GM12878 (cell line): Measurements from ENCODE around the gene ATP6V1A. TPM values are rescaled to one million over a fixed set of nuclear protein-coding genes. Genes with fewer than 3 reads are reported as not detected.

Source experiments
- ATF7 ChIP-seq: fragments of 450-650 bp; IDR thresholded peaks from 2 replicates; pipeline ENCODE4 v1.6.1; 2016; ENCODE audit warnings: low read depth, mild to moderate bottlenecking
- ESRRA ChIP-seq: IDR thresholded peaks from 2 replicates; pipeline ENCODE4 v1.6.1; 2012; ENCODE audit warnings: mild to moderate bottlenecking, low read length, improper control_type of control experiment
- FOXK2 ChIP-seq: fragments of 450-650 bp; IDR thresholded peaks from 2 replicates; pipeline ENCODE4 v1.6.1; 2017; ENCODE audit warnings: mild to moderate bottlenecking, moderate library complexity
- HCFC1 ChIP-seq: fragments of 150-350 bp; IDR thresholded peaks from 2 replicates; pipeline ENCODE4 v1.6.1; 2014; ENCODE audit warnings: low read length
- HDAC2 ChIP-seq: fragments of 200-600 bp; sonication (generic); IDR thresholded peaks from 2 replicates; pipeline ENCODE4 v1.6.1; 2017
- KAT2A ChIP-seq: conservative IDR thresholded peaks from 2 replicates; pipeline ENCODE4 v1.6.1; 2011; ENCODE audit warnings: low read depth, low read length; ENCODE audit not compliant: control insufficient read depth
- LARP7 ChIP-seq: fragments of 450-650 bp; IDR thresholded peaks from 2 replicates; pipeline ENCODE4 v1.6.1; 2017; ENCODE audit warnings: mild to moderate bottlenecking
- NFYA ChIP-seq: IDR thresholded peaks from 2 replicates; pipeline ENCODE4 v1.6.1; 2011; ENCODE audit warnings: low read depth, mild to moderate bottlenecking, low read length, improper control_type of control experiment, borderline replicate concordance
- NR2C1 ChIP-seq: fragments of 450-650 bp; IDR thresholded peaks from 2 replicates; pipeline ENCODE4 v1.6.1; 2017; ENCODE audit warnings: antibody characterized with exemption, mild to moderate bottlenecking, moderate library complexity
- PAX5 ChIP-seq: IDR thresholded peaks from 2 replicates; pipeline ENCODE4 v1.6.1; 2011; ENCODE audit warnings: low read depth, low read length, borderline replicate concordance
- RFX5 ChIP-seq: IDR thresholded peaks from 2 replicates; pipeline ENCODE4 v1.6.1; 2011; ENCODE audit warnings: low read depth, low read length, improper control_type of control experiment
- SIX5 ChIP-seq: IDR thresholded peaks from 2 replicates; pipeline ENCODE4 v1.6.1; 2011; ENCODE audit warnings: mild to moderate bottlenecking, low read depth, low read length, moderate library complexity; ENCODE audit not compliant: severe bottlenecking
- STAT1 ChIP-seq: fragments of 450-650 bp; conservative IDR thresholded peaks from 2 replicates; pipeline ENCODE4 v1.6.1; 2014; ENCODE audit warnings: antibody characterized with exemption, mild to moderate bottlenecking
- SUPT20H ChIP-seq: IDR thresholded peaks from 2 replicates; pipeline ENCODE4 v1.6.1; 2011; ENCODE audit warnings: low read depth, mild to moderate bottlenecking, low read length, moderate library complexity, borderline replicate concordance; ENCODE audit not compliant: control insufficient read depth
- TAF1 ChIP-seq: IDR thresholded peaks from 2 replicates; pipeline ENCODE4 v1.6.1; 2011; ENCODE audit warnings: mild to moderate bottlenecking, low read depth, low read length, borderline replicate concordance
- TCF3 ChIP-seq: IDR thresholded peaks from 2 replicates; pipeline ENCODE4 v1.6.1; 2012; ENCODE audit warnings: low read depth, mild to moderate bottlenecking, low read length, borderline replicate concordance; ENCODE audit not compliant: insufficient read depth
- polyA plus RNA-seq, 11 experiments: library from polyadenylated mRNA; depleted of rRNA in 4 of 11; unstranded in 6 of 11; stranded (reverse) in 5 of 11; fragments of >200 nt; fragmentation: Nextera tagmentation in 4 of 11; fragmentation: Illumina TruSeq in 1 of 11; extraction: Ambion mirVana in 4 of 11; extraction: Trizol in 1 of 11; gene quantifications; 1 replicate in 1 of 11; 2 replicates in 10 of 11; pipeline versions ENCODE4 v1.2.1 to v1.2.3, GENCODE V29; 2011 to 2016; ENCODE audit warnings: inconsistent platforms in 2 of 11, missing spikeins in 2 of 11, low read depth in 1 of 11
- total RNA-seq, 4 experiments: library from RNA; depleted of rRNA in 3 of 4; stranded (reverse); fragments of >200 nt in 3 of 4; fragmentation: Illumina TruSeq in 1 of 4; extraction: Trizol in 1 of 4; gene quantifications; 2 replicates each; pipeline versions ENCODE4 v1.2.1 to v1.2.3, GENCODE V29; 2013 to 2021
- TF ChIP-seq, protein P1 (sequence below): fragments of 450-650 bp; IDR thresholded peaks from 2 replicates; pipeline ENCODE4 v1.6.1; 2017; ENCODE audit warnings: low read depth, mild to moderate bottlenecking, moderate library complexity
- TF ChIP-seq, protein P2 (sequence below): IDR thresholded peaks from 2 replicates; pipeline ENCODE4 v1.6.1; 2012; ENCODE audit warnings: low read length, inconsistent platforms
- TF ChIP-seq, protein P3 (sequence below), 3 experiments: IDR thresholded peaks in 2 of 3; conservative IDR thresholded peaks in 1 of 3; 2 replicates each; pipeline ENCODE4 v1.5.1; 2011; ENCODE audit warnings: low read depth in 3 of 3, low read length in 3 of 3, mild to moderate bottlenecking in 3 of 3, control low read depth in 2 of 3, moderate library complexity in 2 of 3, inconsistent platforms in 1 of 3, mixed read lengths in 1 of 3; ENCODE audit not compliant: control insufficient read depth in 2 of 3, insufficient read depth in 1 of 3; ENCODE audit errors: extremely low read depth in 1 of 3
- TF ChIP-seq, protein P4 (sequence below): fragments of 450-650 bp; IDR thresholded peaks from 2 replicates; pipeline ENCODE4 v1.6.1; 2017; ENCODE audit warnings: mild to moderate bottlenecking
- TF ChIP-seq, protein P5 (sequence below): fragments of 150-350 bp; IDR thresholded peaks from 2 replicates; pipeline ENCODE4 v1.6.1; 2016; ENCODE audit warnings: low read depth, low read length

Gene ATP6V1A
- total and polyA plus RNA-seq, 10 of the 15 experiments (the other 5 are each of a cell fraction or from before 2014, with no cell fraction given), result 22.4 to 65.8 (median 47.7) TPM

DNA sequence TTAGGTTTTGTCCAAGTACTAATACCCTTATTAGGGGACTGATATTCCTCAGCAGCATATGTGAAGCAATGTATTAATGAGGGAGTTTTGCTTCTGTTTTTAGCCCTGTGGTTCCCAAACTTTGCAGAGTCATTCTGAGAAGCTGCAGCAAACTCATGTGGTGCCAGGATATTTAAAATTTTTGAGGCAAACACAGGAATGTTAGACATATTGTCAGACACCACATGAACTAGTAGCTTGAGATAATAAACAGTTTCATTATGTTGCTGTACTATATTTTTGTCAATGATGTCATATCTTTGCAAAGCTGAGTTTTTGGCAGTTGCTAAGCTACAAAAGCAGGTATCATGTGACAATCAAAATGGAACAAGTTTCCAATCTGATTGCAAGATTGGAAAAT lies 36.6 kb downstream of the ATP6V1A start (continued):
- TF ChIP-seq, protein P1, sequence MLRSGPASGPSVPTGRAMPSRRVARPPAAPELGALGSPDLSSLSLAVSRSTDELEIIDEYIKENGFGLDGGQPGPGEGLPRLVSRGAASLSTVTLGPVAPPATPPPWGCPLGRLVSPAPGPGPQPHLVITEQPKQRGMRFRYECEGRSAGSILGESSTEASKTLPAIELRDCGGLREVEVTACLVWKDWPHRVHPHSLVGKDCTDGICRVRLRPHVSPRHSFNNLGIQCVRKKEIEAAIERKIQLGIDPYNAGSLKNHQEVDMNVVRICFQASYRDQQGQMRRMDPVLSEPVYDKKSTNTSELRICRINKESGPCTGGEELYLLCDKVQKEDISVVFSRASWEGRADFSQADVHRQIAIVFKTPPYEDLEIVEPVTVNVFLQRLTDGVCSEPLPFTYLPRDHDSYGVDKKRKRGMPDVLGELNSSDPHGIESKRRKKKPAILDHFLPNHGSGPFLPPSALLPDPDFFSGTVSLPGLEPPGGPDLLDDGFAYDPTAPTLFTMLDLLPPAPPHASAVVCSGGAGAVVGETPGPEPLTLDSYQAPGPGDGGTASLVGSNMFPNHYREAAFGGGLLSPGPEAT, result peak; percentile 64; the same call in 1 of the 2 replicates
- TF ChIP-seq HCFC1, result no peak
- TF ChIP-seq, protein P2, sequence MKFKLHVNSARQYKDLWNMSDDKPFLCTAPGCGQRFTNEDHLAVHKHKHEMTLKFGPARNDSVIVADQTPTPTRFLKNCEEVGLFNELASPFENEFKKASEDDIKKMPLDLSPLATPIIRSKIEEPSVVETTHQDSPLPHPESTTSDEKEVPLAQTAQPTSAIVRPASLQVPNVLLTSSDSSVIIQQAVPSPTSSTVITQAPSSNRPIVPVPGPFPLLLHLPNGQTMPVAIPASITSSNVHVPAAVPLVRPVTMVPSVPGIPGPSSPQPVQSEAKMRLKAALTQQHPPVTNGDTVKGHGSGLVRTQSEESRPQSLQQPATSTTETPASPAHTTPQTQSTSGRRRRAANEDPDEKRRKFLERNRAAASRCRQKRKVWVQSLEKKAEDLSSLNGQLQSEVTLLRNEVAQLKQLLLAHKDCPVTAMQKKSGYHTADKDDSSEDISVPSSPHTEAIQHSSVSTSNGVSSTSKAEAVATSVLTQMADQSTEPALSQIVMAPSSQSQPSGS, result peak; percentile 90
- no peak for TF ChIP-seq RFX5
- no peak for TF ChIP-seq STAT1
- TF ChIP-seq PAX5, result no peak
- no peak for TF ChIP-seq ESRRA
- TF ChIP-seq KAT2A, result no peak
- no peak for TF ChIP-seq HDAC2
- TF ChIP-seq TAF1, result no peak
- TF ChIP-seq NFYA, result no peak
- no peak for TF ChIP-seq SIX5
- TF ChIP-seq, protein P3, sequence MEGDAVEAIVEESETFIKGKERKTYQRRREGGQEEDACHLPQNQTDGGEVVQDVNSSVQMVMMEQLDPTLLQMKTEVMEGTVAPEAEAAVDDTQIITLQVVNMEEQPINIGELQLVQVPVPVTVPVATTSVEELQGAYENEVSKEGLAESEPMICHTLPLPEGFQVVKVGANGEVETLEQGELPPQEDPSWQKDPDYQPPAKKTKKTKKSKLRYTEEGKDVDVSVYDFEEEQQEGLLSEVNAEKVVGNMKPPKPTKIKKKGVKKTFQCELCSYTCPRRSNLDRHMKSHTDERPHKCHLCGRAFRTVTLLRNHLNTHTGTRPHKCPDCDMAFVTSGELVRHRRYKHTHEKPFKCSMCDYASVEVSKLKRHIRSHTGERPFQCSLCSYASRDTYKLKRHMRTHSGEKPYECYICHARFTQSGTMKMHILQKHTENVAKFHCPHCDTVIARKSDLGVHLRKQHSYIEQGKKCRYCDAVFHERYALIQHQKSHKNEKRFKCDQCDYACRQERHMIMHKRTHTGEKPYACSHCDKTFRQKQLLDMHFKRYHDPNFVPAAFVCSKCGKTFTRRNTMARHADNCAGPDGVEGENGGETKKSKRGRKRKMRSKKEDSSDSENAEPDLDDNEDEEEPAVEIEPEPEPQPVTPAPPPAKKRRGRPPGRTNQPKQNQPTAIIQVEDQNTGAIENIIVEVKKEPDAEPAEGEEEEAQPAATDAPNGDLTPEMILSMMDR (IDR thresholded peaks at IDR 0.05 in 2 of 3, conservative IDR thresholded peaks at IDR 0.05 in 1 of 3; ENCODE audit: control insufficient read depth in 2 of 3, extremely low read depth in 1 of 3, insufficient read depth in 1 of 3, low read depth in 3 of 3, low read length in 3 of 3), result no peak
- TF ChIP-seq NR2C1, result no peak
- TF ChIP-seq SUPT20H, result no peak
- TF ChIP-seq, protein P4, sequence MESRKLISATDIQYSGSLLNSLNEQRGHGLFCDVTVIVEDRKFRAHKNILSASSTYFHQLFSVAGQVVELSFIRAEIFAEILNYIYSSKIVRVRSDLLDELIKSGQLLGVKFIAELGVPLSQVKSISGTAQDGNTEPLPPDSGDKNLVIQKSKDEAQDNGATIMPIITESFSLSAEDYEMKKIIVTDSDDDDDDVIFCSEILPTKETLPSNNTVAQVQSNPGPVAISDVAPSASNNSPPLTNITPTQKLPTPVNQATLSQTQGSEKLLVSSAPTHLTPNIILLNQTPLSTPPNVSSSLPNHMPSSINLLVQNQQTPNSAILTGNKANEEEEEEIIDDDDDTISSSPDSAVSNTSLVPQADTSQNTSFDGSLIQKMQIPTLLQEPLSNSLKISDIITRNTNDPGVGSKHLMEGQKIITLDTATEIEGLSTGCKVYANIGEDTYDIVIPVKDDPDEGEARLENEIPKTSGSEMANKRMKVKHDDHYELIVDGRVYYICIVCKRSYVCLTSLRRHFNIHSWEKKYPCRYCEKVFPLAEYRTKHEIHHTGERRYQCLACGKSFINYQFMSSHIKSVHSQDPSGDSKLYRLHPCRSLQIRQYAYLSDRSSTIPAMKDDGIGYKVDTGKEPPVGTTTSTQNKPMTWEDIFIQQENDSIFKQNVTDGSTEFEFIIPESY, result no peak
- TF ChIP-seq FOXK2, result no peak
- TF ChIP-seq ATF7, result peak; percentile 98
- TF ChIP-seq, protein P5, sequence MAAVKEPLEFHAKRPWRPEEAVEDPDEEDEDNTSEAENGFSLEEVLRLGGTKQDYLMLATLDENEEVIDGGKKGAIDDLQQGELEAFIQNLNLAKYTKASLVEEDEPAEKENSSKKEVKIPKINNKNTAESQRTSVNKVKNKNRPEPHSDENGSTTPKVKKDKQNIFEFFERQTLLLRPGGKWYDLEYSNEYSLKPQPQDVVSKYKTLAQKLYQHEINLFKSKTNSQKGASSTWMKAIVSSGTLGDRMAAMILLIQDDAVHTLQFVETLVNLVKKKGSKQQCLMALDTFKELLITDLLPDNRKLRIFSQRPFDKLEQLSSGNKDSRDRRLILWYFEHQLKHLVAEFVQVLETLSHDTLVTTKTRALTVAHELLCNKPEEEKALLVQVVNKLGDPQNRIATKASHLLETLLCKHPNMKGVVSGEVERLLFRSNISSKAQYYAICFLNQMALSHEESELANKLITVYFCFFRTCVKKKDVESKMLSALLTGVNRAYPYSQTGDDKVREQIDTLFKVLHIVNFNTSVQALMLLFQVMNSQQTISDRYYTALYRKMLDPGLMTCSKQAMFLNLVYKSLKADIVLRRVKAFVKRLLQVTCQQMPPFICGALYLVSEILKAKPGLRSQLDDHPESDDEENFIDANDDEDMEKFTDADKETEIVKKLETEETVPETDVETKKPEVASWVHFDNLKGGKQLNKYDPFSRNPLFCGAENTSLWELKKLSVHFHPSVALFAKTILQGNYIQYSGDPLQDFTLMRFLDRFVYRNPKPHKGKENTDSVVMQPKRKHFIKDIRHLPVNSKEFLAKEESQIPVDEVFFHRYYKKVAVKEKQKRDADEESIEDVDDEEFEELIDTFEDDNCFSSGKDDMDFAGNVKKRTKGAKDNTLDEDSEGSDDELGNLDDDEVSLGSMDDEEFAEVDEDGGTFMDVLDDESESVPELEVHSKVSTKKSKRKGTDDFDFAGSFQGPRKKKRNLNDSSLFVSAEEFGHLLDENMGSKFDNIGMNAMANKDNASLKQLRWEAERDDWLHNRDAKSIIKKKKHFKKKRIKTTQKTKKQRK, result no peak
- no peak for TF ChIP-seq TCF3
- no peak for TF ChIP-seq LARP7
